ENCODE data around the gene ARHGEF10L.

GRCh38 chr1:17606826-17607440, 67.4 kb downstream of the ARHGEF10L start:
- TF ChIP-seq CTCF (IDR thresholded peaks at IDR 0.05), result peak; percentile 72 to 93 (median 85)
- no peak for TF ChIP-seq POLR2AphosphoS5 (IDR thresholded peaks at IDR 0.05; ENCODE audit: insufficient read depth in 1 of 2, low read depth in 1 of 2)
- no peak for TF ChIP-seq POLR2A (IDR thresholded peaks at IDR 0.05)

All from vagina (tissue), 2 donors.